Measurements from ENCODE around the gene EXOC1.

EXOC1 gene

GRCh38 chr4:55902677-55903076 lies 49.2 kb downstream of the EXOC1 start:
- no peak overlapping the region for H3K27ac ChIP-seq (ENCODE audit: low read length)
- H3K4me3 ChIP-seq (ENCODE audit: low read length), result no peak overlapping the region
- no peaks in the 10 kb centered on the region for H3K27me3 ChIP-seq (ENCODE audit: control insufficient read depth, insufficient read depth, low read length)
- no CpG with 5 or more reads among the region's 4 CpGs for WGBS (ENCODE audit: insufficient coverage, insufficient read length)
- no peaks in the 10 kb centered on the region for H3K4me1 ChIP-seq (ENCODE audit: control insufficient read depth, insufficient read depth, low read length)
- H3K36me3 ChIP-seq (ENCODE audit: control insufficient read depth, insufficient read depth, low read length), result no peaks in the 10 kb centered on the region; the same call in 1 of the 2 replicates
- DNase-seq (ENCODE audit: low read depth, low spot score), result no peak
- H3K9me3 ChIP-seq (ENCODE audit: control insufficient read depth, insufficient read depth, low read length), result no peaks in the 10 kb centered on the region

- Histone ChIP-seq H3K9me3 (ENCODE audit: control insufficient read depth, insufficient read depth, low read length) (no peaks in the 10 kb centered on the region), H3K27ac (ENCODE audit: low read length) (no peak overlapping the region), H3K36me3 (ENCODE audit: control insufficient read depth, insufficient read depth, low read length) (no peaks in the 10 kb centered on the region; the same call in 1 of the 2 replicates), H3K27me3 (ENCODE audit: control insufficient read depth, insufficient read depth, low read length) (no peaks in the 10 kb centered on the region), H3K4me3 (ENCODE audit: low read length) (no peak overlapping the region), H3K4me1 (ENCODE audit: control insufficient read depth, insufficient read depth, low read length) (no peaks in the 10 kb centered on the region)
- DNase-seq (ENCODE audit: low read depth, low spot score), result no peak
Observed at GRCh38 chr4:55903577-55903976, 50.1 kb downstream of the EXOC1 start.

- Histone ChIP-seq H3K9me3 (ENCODE audit: control insufficient read depth, insufficient read depth, low read length) (no peaks in the 10 kb centered on the region), H3K27me3 (ENCODE audit: control insufficient read depth, insufficient read depth, low read length) (no peaks in the 10 kb centered on the region), H3K27ac (ENCODE audit: low read length) (no peak overlapping the region), H3K4me1 (ENCODE audit: control insufficient read depth, insufficient read depth, low read length) (no peaks in the 10 kb centered on the region), H3K36me3 (ENCODE audit: control insufficient read depth, insufficient read depth, low read length) (no peaks in the 10 kb centered on the region; the same call in 1 of the 2 replicates), H3K4me3 (ENCODE audit: low read length) (no peak overlapping the region)
- no peak for DNase-seq (ENCODE audit: low read depth, low spot score)
Observed at GRCh38 chr4:55904576-55904975, 51.1 kb downstream of the EXOC1 start.

GRCh38 chr4:55906323-55906722 lies 52.9 kb downstream of the EXOC1 start:
- no peak for DNase-seq (ENCODE audit: low read depth, low spot score)
- Histone ChIP-seq H3K36me3 (ENCODE audit: control insufficient read depth, insufficient read depth, low read length) (no peaks in the 10 kb centered on the region; the same call in 1 of the 2 replicates), H3K4me3 (ENCODE audit: low read length) (no peak overlapping the region), H3K27me3 (ENCODE audit: control insufficient read depth, insufficient read depth, low read length) (no peaks in the 10 kb centered on the region), H3K27ac (ENCODE audit: low read length) (no peak overlapping the region), H3K9me3 (ENCODE audit: control insufficient read depth, insufficient read depth, low read length) (no peaks in the 10 kb centered on the region), H3K4me1 (ENCODE audit: control insufficient read depth, insufficient read depth, low read length) (no peaks in the 10 kb centered on the region)
- no CpG with 5 or more reads among the region's 6 CpGs for WGBS (ENCODE audit: insufficient coverage, insufficient read length)

GRCh38 chr4:55906989-55907388 lies 53.5 kb downstream of the EXOC1 start:
- no peak overlapping the region for H3K4me3 ChIP-seq (ENCODE audit: low read length)
- no peaks in the 10 kb centered on the region for H3K4me1 ChIP-seq (ENCODE audit: control insufficient read depth, insufficient read depth, low read length)
- no peaks in the 10 kb centered on the region for H3K9me3 ChIP-seq (ENCODE audit: control insufficient read depth, insufficient read depth, low read length)
- H3K36me3 ChIP-seq (ENCODE audit: control insufficient read depth, insufficient read depth, low read length), result no peaks in the 10 kb centered on the region; the same call in 1 of the 2 replicates
- DNase-seq (ENCODE audit: low read depth, low spot score), result no peak
- no peaks in the 10 kb centered on the region for H3K27me3 ChIP-seq (ENCODE audit: control insufficient read depth, insufficient read depth, low read length)
- WGBS (ENCODE audit: insufficient coverage, insufficient read length), result no CpG with 5 or more reads among the region's 3 CpGs
- H3K27ac ChIP-seq (ENCODE audit: low read length), result no peak overlapping the region

- Histone ChIP-seq H3K9me3 (ENCODE audit: control insufficient read depth, insufficient read depth, low read length) (no peaks in the 10 kb centered on the region), H3K4me3 (ENCODE audit: low read length) (no peak overlapping the region), H3K27me3 (ENCODE audit: control insufficient read depth, insufficient read depth, low read length) (no peaks in the 10 kb centered on the region), H3K27ac (ENCODE audit: low read length) (no peak overlapping the region), H3K36me3 (ENCODE audit: control insufficient read depth, insufficient read depth, low read length) (no peaks in the 10 kb centered on the region; the same call in 1 of the 2 replicates), H3K4me1 (ENCODE audit: control insufficient read depth, insufficient read depth, low read length) (no peaks in the 10 kb centered on the region)
- no peak for DNase-seq (ENCODE audit: low read depth, low spot score)
Observed at GRCh38 chr4:55907469-55907868, 54.0 kb downstream of the EXOC1 start.

- H3K27ac ChIP-seq (ENCODE audit: low read length), result no peak overlapping the region
- H3K9me3 ChIP-seq (ENCODE audit: control insufficient read depth, insufficient read depth, low read length), result no peaks in the 10 kb centered on the region
- H3K4me1 ChIP-seq (ENCODE audit: control insufficient read depth, insufficient read depth, low read length), result no peaks in the 10 kb centered on the region
- H3K36me3 ChIP-seq (ENCODE audit: control insufficient read depth, insufficient read depth, low read length), result no peaks in the 10 kb centered on the region
- no CpG with 5 or more reads among the region's 1 CpG for WGBS (ENCODE audit: insufficient coverage, insufficient read length)
- no peak for DNase-seq (ENCODE audit: low read depth, low spot score)
- H3K27me3 ChIP-seq (ENCODE audit: control insufficient read depth, insufficient read depth, low read length), result no peaks in the 10 kb centered on the region
- no peak overlapping the region for H3K4me3 ChIP-seq (ENCODE audit: low read length)
Observed at GRCh38 chr4:55910140-55910539, 56.7 kb downstream of the EXOC1 start.

GRCh38 chr4:55912249-55912648 lies 58.8 kb downstream of the EXOC1 start:
- no peak overlapping the region for H3K4me3 ChIP-seq (ENCODE audit: low read length)
- no peaks in the 10 kb centered on the region for H3K4me1 ChIP-seq (ENCODE audit: control insufficient read depth, insufficient read depth, low read length)
- H3K27me3 ChIP-seq (ENCODE audit: control insufficient read depth, insufficient read depth, low read length), result no peaks in the 10 kb centered on the region
- H3K9me3 ChIP-seq (ENCODE audit: control insufficient read depth, insufficient read depth, low read length), result no peaks in the 10 kb centered on the region
- H3K27ac ChIP-seq (ENCODE audit: low read length), result no peak overlapping the region
- H3K36me3 ChIP-seq (ENCODE audit: control insufficient read depth, insufficient read depth, low read length), result no peaks in the 10 kb centered on the region
- DNase-seq (ENCODE audit: low read depth, low spot score), result no peak
- WGBS (ENCODE audit: insufficient coverage, insufficient read length), result no CpG with 5 or more reads among the region's 6 CpGs

GRCh38 chr4:55920571-55920970 lies 67.1 kb downstream of the EXOC1 start:
- Histone ChIP-seq H3K27me3 (ENCODE audit: control insufficient read depth, insufficient read depth, low read length) (no peaks in the 10 kb centered on the region), H3K27ac (ENCODE audit: low read length) (no peak overlapping the region), H3K4me1 (ENCODE audit: control insufficient read depth, insufficient read depth, low read length) (no peaks in the 10 kb centered on the region), H3K9me3 (ENCODE audit: control insufficient read depth, insufficient read depth, low read length) (no peaks in the 10 kb centered on the region), H3K4me3 (ENCODE audit: low read length) (no peak overlapping the region), H3K36me3 (ENCODE audit: control insufficient read depth, insufficient read depth, low read length) (no peaks in the 10 kb centered on the region)
- WGBS (ENCODE audit: insufficient coverage, insufficient read length), result no CpG with 5 or more reads among the region's 5 CpGs
- no peak for DNase-seq (ENCODE audit: low read depth, low spot score)

- DNase-seq (ENCODE audit: low read depth, low spot score), result no peak
Observed at GRCh38 chr4:55921093-55921492, 67.6 kb downstream of the EXOC1 start.

GRCh38 chr4:55925241-55925640 lies 71.8 kb downstream of the EXOC1 start:
- H3K27ac ChIP-seq (ENCODE audit: low read length), result no peak overlapping the region
- H3K4me3 ChIP-seq (ENCODE audit: low read length), result no peak overlapping the region
- no peaks in the 10 kb centered on the region for H3K36me3 ChIP-seq (ENCODE audit: control insufficient read depth, insufficient read depth, low read length)
- no peaks in the 10 kb centered on the region; the same call in 1 of the 2 replicates for H3K27me3 ChIP-seq (ENCODE audit: control insufficient read depth, insufficient read depth, low read length)
- no CpG with 5 or more reads among the region's 4 CpGs for WGBS (ENCODE audit: insufficient coverage, insufficient read length)
- no peak for DNase-seq (ENCODE audit: low read depth, low spot score)
- H3K9me3 ChIP-seq (ENCODE audit: control insufficient read depth, insufficient read depth, low read length), result no peaks in the 10 kb centered on the region
- peaks cover 1% of the 10 kb centered on the region; the same call in 1 of the 2 replicates for H3K4me1 ChIP-seq (ENCODE audit: control insufficient read depth, insufficient read depth, low read length)

More at GRCh38 chr4:55921093-55921492, 67.6 kb downstream of the EXOC1 start:
- no peaks in the 10 kb centered on the region for H3K9me3 ChIP-seq (ENCODE audit: control insufficient read depth, insufficient read depth, low read length)
- no peak overlapping the region for H3K27ac ChIP-seq (ENCODE audit: low read length)
- H3K4me3 ChIP-seq (ENCODE audit: low read length), result no peak overlapping the region
- no peaks in the 10 kb centered on the region for H3K36me3 ChIP-seq (ENCODE audit: control insufficient read depth, insufficient read depth, low read length)
- WGBS (ENCODE audit: insufficient coverage, insufficient read length), result no CpG with 5 or more reads among the region's 3 CpGs
- H3K27me3 ChIP-seq (ENCODE audit: control insufficient read depth, insufficient read depth, low read length), result no peaks in the 10 kb centered on the region
- no peaks in the 10 kb centered on the region for H3K4me1 ChIP-seq (ENCODE audit: control insufficient read depth, insufficient read depth, low read length)

All from iPS DF 6.9 (cell line).